HEK293 (cell line): ENCODE results near the gene MUS81.
A peak's percentile ranks its signal among the peaks of the same experiment; 100 is the strongest.

ENCODE experiments used
- ATF2 ChIP-seq: fragments of 450-650 bp; formaldehyde crosslinking; IDR thresholded peaks from 2 replicates; pipeline ENCODE4 v1.5.1; 2016; ENCODE audit warnings: missing biosample characterization, missing genetic modification characterization, low read depth
- CTCF ChIP-seq: fragments of 450-650 bp; formaldehyde crosslinking; IDR thresholded peaks from 2 replicates; pipeline ENCODE4 v1.5.1; 2016; ENCODE audit warnings: missing biosample characterization, missing genetic modification characterization
- REST ChIP-seq: fragments of 450-650 bp; formaldehyde crosslinking; IDR thresholded peaks from 2 replicates; pipeline ENCODE4 v1.5.1; 2016; ENCODE audit warnings: missing biosample characterization, missing genetic modification characterization
- ZBTB1 ChIP-seq: fragments of 450-650 bp; formaldehyde crosslinking; IDR thresholded peaks from 2 replicates; pipeline ENCODE4 v1.5.1; 2016; ENCODE audit warnings: missing biosample characterization, missing genetic modification characterization
- ZBTB26 ChIP-seq: fragments of 450-650 bp; formaldehyde crosslinking; optimal IDR thresholded peaks from 2 replicates; pipeline ENCODE3; 2016; ENCODE audit warnings: missing biosample characterization, mild to moderate bottlenecking, missing genetic modification characterization
- ZBTB7A ChIP-seq: fragments of 450-650 bp; formaldehyde crosslinking; IDR thresholded peaks from 2 replicates; pipeline ENCODE4 v1.5.1; 2016; ENCODE audit warnings: low read depth, missing biosample characterization, missing genetic modification characterization
- ZNF184 ChIP-seq: fragments of 450-650 bp; IDR thresholded peaks from 2 replicates; pipeline ENCODE4 v1.5.1; 2018; ENCODE audit warnings: missing biosample characterization, mild to moderate bottlenecking, missing genetic modification characterization
- ZNF24 ChIP-seq: fragments of 450-650 bp; formaldehyde crosslinking; IDR thresholded peaks from 2 replicates; pipeline ENCODE4 v1.5.1; 2016; ENCODE audit warnings: missing biosample characterization, missing genetic modification characterization
- ZNF280D ChIP-seq: fragments of 450-650 bp; formaldehyde crosslinking; IDR thresholded peaks from 2 replicates; pipeline ENCODE4 v1.5.1; 2016; ENCODE audit warnings: missing biosample characterization, missing genetic modification characterization
- ZNF398 ChIP-seq: fragments of 450-650 bp; formaldehyde crosslinking; IDR thresholded peaks from 2 replicates; pipeline ENCODE4 v1.5.1; 2017; ENCODE audit warnings: missing biosample characterization, missing genetic modification characterization
- ZNF560 ChIP-seq: fragments of 450-650 bp; formaldehyde crosslinking; IDR thresholded peaks from 2 replicates; pipeline ENCODE4 v1.5.1; 2017; ENCODE audit warnings: missing biosample characterization, missing genetic modification characterization, borderline replicate concordance
- ZNF707 ChIP-seq: fragments of 450-650 bp; formaldehyde crosslinking; IDR thresholded peaks from 2 replicates; pipeline ENCODE4 v1.5.1; 2016; ENCODE audit warnings: missing biosample characterization, missing genetic modification characterization

- TF ChIP-seq ZNF184 = 0 out of 2 replicates have a peak, but pooled peaks have one; percentile 46
- TF ChIP-seq CTCF (tag by site-specific recombination) = peak; percentile 94
- peak; percentile 68; the same call in 1 of the 2 replicates for TF ChIP-seq ZNF24 (tag by site-specific recombination)
- TF ChIP-seq ZBTB7A (tag by site-specific recombination) = no peak; the same call in 1 of the 2 replicates
- TF ChIP-seq ZNF707 (tag by site-specific recombination) = no peak
- no peak for TF ChIP-seq ATF2
- TF ChIP-seq ZBTB26 (tag by site-specific recombination) = peak; percentile 51
- no peak for TF ChIP-seq ZNF560 (tag by site-specific recombination)
- no peak for TF ChIP-seq ZNF280D
- TF ChIP-seq REST (tag by site-specific recombination) = no peak
- TF ChIP-seq ZNF398 (tag by site-specific recombination) = peak; percentile 60
- TF ChIP-seq ZBTB1 (tag by site-specific recombination) = no peak
Observed at GRCh38 chr11:65860278-65861164, at the start of gene MUS81.
